ENCODE results near the gene GPR37L1.

The GPR37L1 gene

GRCh38 chr1:202154148-202154765, 31.5 kb downstream of the GPR37L1 start:
- H3K36me3 Mint-ChIP-seq: peaks cover 100% of the 10 kb centered on the region
- peak overlapping the region; percentile 94 for H3K27ac Mint-ChIP-seq
- no peaks in the 10 kb centered on the region for H3K9me3 Mint-ChIP-seq
- peak overlapping the region; percentile 43 for H3K4me3 Mint-ChIP-seq
- H3K4me1 Mint-ChIP-seq: peaks cover 71% of the 10 kb centered on the region
- ATAC-seq (no peak), DNase-seq (ENCODE audit: low spot score in 2 of 2) (no peak)

GRCh38 chr1:202154766-202155477, 32.2 kb downstream of the GPR37L1 start:
- H3K27ac Mint-ChIP-seq: peak overlapping the region; percentile 94
- no peaks in the 10 kb centered on the region for H3K9me3 Mint-ChIP-seq
- H3K4me3 Mint-ChIP-seq: peak overlapping the region; percentile 43
- DNase-seq (ENCODE audit: low spot score in 2 of 2) (peak; percentile 36 to 68), ATAC-seq (peak; percentile 54)
- H3K4me1 Mint-ChIP-seq: peaks cover 76% of the 10 kb centered on the region
- peaks cover 100% of the 10 kb centered on the region for H3K36me3 Mint-ChIP-seq

GRCh38 chr1:202155478-202156021, 32.8 kb downstream of the GPR37L1 start:
- no peaks in the 10 kb centered on the region for H3K9me3 Mint-ChIP-seq
- H3K36me3 Mint-ChIP-seq: peaks cover 100% of the 10 kb centered on the region
- peaks cover 77% of the 10 kb centered on the region for H3K4me1 Mint-ChIP-seq
- no peak for ATAC-seq
- H3K4me3 Mint-ChIP-seq: peak overlapping the region; percentile 100
- peak overlapping the region; percentile 94 for H3K27ac Mint-ChIP-seq
- no peak for DNase-seq (ENCODE audit: low spot score in 2 of 2)

- Mint-ChIP-seq H3K4me1 (peaks cover 78% of the 10 kb centered on the region), H3K36me3 (peaks cover 96% of the 10 kb centered on the region), H3K9me3 (no peaks in the 10 kb centered on the region), H3K4me3 (peak overlapping the region; percentile 100), H3K27ac (peak overlapping the region; percentile 30)
- no peak for DNase-seq (ENCODE audit: low spot score in 2 of 2)
- ATAC-seq: no peak
These were observed 33.9 kb downstream of the GPR37L1 start for GRCh38 chr1:202156590-202156989.

- no peaks in the 10 kb centered on the region for H3K9me3 Mint-ChIP-seq
- H3K27ac Mint-ChIP-seq: peak overlapping the region; percentile 99
- peaks cover 91% of the 10 kb centered on the region for H3K4me1 Mint-ChIP-seq
- H3K4me3 Mint-ChIP-seq: peak overlapping the region; percentile 100
- DNase-seq (ENCODE audit: low spot score in 2 of 2) (no peak), ATAC-seq (no peak)
- peaks cover 83% of the 10 kb centered on the region for H3K36me3 Mint-ChIP-seq
These were observed 35.2 kb downstream of the GPR37L1 start for GRCh38 chr1:202157945-202158344.

GRCh38 chr1:202158810-202159533, 36.3 kb downstream of the GPR37L1 start:
- Mint-ChIP-seq H3K4me3 (peak overlapping the region; percentile 100), H3K27ac (peak overlapping the region; percentile 99), H3K4me1 (peaks cover 94% of the 10 kb centered on the region), H3K36me3 (peaks cover 73% of the 10 kb centered on the region), H3K9me3 (no peaks in the 10 kb centered on the region)
- DNase-seq (ENCODE audit: low spot score in 2 of 2): peak; percentile 33 to 72
- peak; percentile 4 for ATAC-seq

- H3K36me3 Mint-ChIP-seq: peaks cover 68% of the 10 kb centered on the region
- peak overlapping the region; percentile 99 for H3K27ac Mint-ChIP-seq
- H3K4me1 Mint-ChIP-seq: peaks cover 98% of the 10 kb centered on the region
- peak overlapping the region; percentile 100 for H3K4me3 Mint-ChIP-seq
- DNase-seq (ENCODE audit: low spot score in 2 of 2): peak; percentile 49 to 83
- no peaks in the 10 kb centered on the region for H3K9me3 Mint-ChIP-seq
- ATAC-seq: peak; percentile 62
These were observed 37.0 kb downstream of the GPR37L1 start for GRCh38 chr1:202159534-202160371.

- H3K9me3 Mint-ChIP-seq: no peaks in the 10 kb centered on the region
- peak within 1 kb of the TSS; percentile 100 for H3K4me3 Mint-ChIP-seq
- peak; percentile 76 for ATAC-seq
- peaks cover 65% of the 10 kb centered on the region for H3K36me3 Mint-ChIP-seq
- peak within 1 kb of the TSS; percentile 99 for H3K27ac Mint-ChIP-seq
- peaks cover 97% of the 10 kb centered on the region for H3K4me1 Mint-ChIP-seq
- DNase-seq (ENCODE audit: low spot score in 2 of 2): peak; percentile 81 to 92
These were observed 37.7 kb downstream of the GPR37L1 start, which contains the start of gene PTPN7 for GRCh38 chr1:202160377-202160940. Gene PTPN7 (minus strand): TSS chr1:202160602. CDS start chr1:202159402, 1,200 bp downstream.

- peak overlapping the region; percentile 99 for H3K27ac Mint-ChIP-seq
- ATAC-seq: no peak
- peak overlapping the region; percentile 100 for H3K4me3 Mint-ChIP-seq
- peak in 1 of 2 donors; percentile 63 for DNase-seq (ENCODE audit: low spot score in 2 of 2)
- H3K36me3 Mint-ChIP-seq: peaks cover 60% of the 10 kb centered on the region
- H3K9me3 Mint-ChIP-seq: no peaks in the 10 kb centered on the region
- peaks cover 97% of the 10 kb centered on the region for H3K4me1 Mint-ChIP-seq
These were observed 38.7 kb downstream of the GPR37L1 start for GRCh38 chr1:202161151-202162046.

GRCh38 chr1:202162047-202162417, 39.3 kb downstream of the GPR37L1 start:
- Mint-ChIP-seq H3K9me3 (no peaks in the 10 kb centered on the region), H3K4me1 (peaks cover 97% of the 10 kb centered on the region), H3K4me3 (peak overlapping the region; percentile 100), H3K27ac (peak overlapping the region; percentile 99), H3K36me3 (peaks cover 53% of the 10 kb centered on the region)
- DNase-seq (ENCODE audit: low spot score in 2 of 2) (peak; percentile 55 to 81), ATAC-seq (peak; percentile 48)

- H3K27ac Mint-ChIP-seq: peak overlapping the region; percentile 99
- peak overlapping the region; percentile 100 for H3K4me3 Mint-ChIP-seq
- no peaks in the 10 kb centered on the region for H3K9me3 Mint-ChIP-seq
- ATAC-seq (peak; percentile 5), DNase-seq (ENCODE audit: low spot score in 2 of 2) (peak; percentile 15 to 66)
- peaks cover 47% of the 10 kb centered on the region for H3K36me3 Mint-ChIP-seq
- H3K4me1 Mint-ChIP-seq: peaks cover 96% of the 10 kb centered on the region
These were observed 39.9 kb downstream of the GPR37L1 start for GRCh38 chr1:202162418-202163280.

GRCh38 chr1:202163281-202164270, 40.9 kb downstream of the GPR37L1 start:
- peaks cover 87% of the 10 kb centered on the region for H3K4me1 Mint-ChIP-seq
- H3K4me3 Mint-ChIP-seq: peak overlapping the region; percentile 100
- H3K27ac Mint-ChIP-seq: peak overlapping the region; percentile 99
- ATAC-seq (no peak), DNase-seq (ENCODE audit: low spot score in 2 of 2) (no peak)
- no peaks in the 10 kb centered on the region for H3K9me3 Mint-ChIP-seq
- H3K36me3 Mint-ChIP-seq: peaks cover 38% of the 10 kb centered on the region

All from stimulated activated effector memory CD8-positive, alpha-beta T cell treated with anti-CD3 and anti-CD28 coated beads, Interleukin-12 subunit alpha, Interleukin-12 subunit beta, amount 100 ng/mL, for 72 hours (primary cell).